IPS-18c (cell line): ENCODE results near the gene AGPAT2.

Experiments used
- H3K4me3 ChIP-seq: 2 replicates; pipeline ENCODE4 v1.7.0; 2013; ENCODE audit warnings: low read depth, mild to moderate bottlenecking, low read length, moderate library complexity; ENCODE audit not compliant: insufficient read depth
- H3K9me3 ChIP-seq: one replicate; pipeline ENCODE4 v1.6.1; 2013; ENCODE audit warnings: mild to moderate bottlenecking, low read length, moderate library complexity; ENCODE audit not compliant: control insufficient read depth, insufficient read depth

Gene AGPAT2

DNA sequence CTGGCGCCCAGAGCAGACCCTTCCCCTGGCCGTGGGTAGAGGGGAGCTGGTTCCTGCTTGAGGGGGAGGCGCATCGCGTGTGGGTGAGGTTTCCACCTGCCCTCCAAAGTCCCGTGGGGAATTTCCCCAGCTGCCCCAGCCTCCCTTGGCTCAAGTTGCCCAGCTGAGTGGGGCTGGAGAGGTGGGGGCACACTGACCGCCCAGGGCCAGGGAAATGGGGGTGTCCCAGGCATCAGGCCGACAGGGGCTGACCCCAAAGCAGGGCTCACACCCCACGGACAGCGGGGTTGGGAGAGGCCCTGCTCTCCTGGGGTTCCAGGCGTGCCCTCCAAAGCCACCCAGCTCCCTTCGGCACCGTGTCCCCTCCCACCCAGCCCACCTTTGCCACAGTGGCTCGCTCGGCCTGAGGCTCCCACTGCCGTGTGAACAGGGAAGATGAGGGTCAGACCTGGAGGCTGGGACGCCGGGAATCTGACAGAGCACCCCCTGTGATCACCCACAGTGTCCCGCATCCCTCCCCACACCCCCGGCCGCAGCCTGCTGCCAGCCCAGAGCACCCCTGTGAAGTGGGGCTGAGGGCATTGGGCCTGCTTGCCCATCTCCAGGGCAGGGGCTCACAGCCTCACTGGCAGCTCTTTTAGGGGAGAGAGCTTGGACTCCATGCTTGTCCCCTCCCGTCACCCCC, 25.5 kb downstream of the AGPAT2 start:
- Histone ChIP-seq H3K4me3 (no peak overlapping the region), H3K9me3 (no peaks in the 10 kb centered on the region)

DNA sequence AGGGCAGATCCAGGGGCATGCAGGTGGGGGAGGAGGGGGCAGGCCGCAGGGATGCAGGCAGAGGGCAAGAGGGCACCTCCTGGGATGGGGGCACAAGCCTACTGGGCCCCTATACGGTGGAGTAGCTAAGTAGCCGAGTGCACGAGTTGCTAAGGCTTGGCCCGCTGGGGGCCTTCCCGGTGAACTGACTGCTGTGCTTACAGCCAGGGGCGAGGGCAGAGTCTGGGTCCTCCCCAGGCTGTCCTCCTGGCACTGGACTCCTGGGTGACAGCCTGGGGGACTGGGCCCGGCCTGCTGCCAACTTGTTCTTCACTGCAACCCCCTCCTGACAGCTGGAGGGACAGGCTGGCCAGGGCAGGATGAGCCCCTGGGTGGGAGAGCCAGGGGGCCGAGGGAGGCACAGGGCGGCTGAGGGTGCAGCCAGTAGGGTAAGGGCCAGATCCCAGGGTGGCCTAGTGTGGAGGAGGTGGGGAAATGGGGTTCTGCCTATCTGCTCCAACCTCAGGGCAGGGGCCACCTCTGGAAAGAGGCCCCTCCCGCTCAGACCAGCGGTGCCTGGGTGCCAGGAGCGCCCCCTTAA, 26.2 kb downstream of the AGPAT2 start:
- Histone ChIP-seq H3K4me3 (no peak overlapping the region), H3K9me3 (no peaks in the 10 kb centered on the region)

DNA sequence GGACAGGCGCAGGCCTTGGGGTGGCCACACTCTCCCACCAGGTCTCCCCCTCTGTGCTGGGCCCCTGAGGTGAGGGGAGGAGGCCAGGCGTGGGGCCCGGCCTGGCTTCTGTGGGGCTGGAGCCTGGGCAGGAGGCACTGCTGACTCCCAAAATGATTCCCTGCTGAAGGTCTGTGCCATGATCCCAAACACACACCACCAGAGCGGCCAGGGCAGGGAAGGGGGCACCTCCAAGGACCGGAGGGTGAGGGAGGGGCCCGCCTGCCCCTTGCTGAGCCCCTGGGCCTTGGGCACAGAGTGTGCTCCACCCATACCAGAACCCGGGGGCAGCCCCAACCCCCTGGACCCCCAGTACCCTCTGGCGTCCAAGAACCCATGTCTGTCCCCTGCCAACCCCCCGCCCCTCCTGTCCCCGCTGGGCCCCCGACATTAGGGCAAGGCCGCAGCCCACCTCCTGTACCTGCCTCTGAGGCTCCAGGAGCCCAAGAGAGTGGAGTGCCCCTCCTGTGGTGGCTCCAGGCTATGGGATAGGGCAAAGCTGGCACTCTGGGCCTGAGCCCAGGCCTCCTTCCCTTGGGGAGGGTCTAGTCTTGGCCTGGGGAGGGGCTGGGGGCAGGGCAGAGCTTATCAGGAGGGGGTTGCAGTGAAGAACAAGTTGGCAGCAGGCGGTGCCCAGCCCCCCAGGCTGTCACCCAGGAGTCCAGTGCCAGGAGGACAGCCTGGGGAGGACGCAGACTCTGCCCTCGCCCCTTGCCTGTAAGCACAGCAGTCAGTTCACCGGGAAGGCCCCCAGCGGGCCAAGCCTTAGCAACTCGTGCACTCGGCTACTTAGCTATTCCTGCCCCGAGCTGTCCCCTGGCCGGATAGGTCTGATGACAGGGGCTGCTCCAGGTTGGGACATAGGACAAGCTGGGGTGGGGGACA, 27.1 kb downstream of the AGPAT2 start:
- H3K4me3 ChIP-seq = no peak overlapping the region
- no peaks in the 10 kb centered on the region for H3K9me3 ChIP-seq

DNA sequence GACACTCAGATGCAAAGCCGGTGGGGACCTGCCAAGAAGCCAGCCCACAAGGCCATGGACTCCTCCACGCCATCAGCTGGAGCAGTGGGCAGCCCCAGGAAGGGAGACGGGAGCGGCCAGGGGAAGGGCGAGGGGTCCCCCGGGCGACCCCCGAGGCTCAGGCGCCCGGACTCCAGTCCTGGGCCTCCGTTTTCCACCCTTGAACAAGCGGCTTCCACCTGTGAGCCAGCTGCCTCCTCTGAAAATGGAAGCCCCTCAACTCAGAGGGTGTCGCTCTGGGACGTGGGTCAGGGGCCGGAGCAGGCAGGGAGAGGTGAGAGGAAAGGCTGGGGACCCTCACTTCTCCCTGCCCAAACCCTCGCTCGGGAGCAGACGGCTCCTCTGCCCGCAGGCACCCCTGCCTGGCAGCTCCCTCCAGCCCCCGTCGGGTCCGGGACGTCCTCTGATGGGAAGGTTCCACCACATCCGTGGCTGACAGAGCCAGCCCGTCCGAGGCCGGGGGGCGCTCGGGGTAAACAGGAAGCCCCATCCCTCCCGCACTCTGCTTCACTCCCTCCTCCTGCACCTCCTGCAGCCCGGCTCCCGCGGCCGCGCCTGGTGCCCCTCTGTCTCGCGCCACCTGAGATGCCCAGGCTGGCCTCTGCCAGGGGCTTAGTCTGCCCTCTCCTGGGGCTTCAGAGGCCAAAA, 28.3 kb downstream of the AGPAT2 start:
- Histone ChIP-seq H3K4me3 (no peak overlapping the region), H3K9me3 (no peaks in the 10 kb centered on the region)

DNA sequence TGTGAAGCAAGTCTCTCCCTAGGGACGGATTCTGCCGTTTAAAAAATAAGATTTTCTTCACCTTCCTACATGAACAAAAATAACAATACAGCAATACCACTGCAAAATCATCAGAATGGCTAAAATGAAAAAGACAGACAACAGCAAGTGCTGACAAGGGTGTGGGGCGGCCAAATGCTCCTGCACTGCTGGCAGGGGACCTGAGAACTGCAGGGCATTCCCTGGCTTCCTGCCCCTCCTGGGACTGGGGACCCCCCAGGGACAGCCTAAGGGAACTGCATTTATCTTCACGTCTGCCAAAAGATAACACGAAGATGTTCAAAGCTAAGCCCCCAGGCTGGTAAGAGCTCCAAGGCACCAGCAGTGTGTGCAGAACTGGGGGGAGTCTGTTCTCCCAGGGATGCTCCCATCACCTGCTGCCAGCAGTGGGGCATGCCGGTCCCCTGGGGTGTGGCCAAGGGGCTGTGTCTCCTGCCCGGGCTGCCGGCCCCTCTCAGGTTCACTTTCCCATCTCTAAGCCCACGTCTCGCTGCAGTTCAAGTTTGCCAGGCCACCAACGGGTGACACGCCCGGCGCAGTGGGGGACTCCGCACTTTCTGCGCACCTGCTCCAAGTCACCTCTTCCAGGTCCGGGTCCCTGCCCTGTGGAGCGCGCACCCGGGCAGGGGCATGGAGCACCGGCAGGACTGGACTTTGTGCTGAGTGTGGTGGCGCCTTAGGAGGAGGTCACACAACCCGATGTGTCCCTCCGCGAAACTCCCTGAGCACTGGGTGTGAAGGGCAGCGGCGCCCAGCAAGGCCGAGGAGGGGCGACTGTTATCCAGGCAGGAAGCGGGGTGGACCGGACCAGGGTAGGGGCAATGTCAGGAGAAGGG, 29.0 kb downstream of the AGPAT2 start:
- Histone ChIP-seq H3K4me3 (no peak overlapping the region), H3K9me3 (no peaks in the 10 kb centered on the region)

DNA sequence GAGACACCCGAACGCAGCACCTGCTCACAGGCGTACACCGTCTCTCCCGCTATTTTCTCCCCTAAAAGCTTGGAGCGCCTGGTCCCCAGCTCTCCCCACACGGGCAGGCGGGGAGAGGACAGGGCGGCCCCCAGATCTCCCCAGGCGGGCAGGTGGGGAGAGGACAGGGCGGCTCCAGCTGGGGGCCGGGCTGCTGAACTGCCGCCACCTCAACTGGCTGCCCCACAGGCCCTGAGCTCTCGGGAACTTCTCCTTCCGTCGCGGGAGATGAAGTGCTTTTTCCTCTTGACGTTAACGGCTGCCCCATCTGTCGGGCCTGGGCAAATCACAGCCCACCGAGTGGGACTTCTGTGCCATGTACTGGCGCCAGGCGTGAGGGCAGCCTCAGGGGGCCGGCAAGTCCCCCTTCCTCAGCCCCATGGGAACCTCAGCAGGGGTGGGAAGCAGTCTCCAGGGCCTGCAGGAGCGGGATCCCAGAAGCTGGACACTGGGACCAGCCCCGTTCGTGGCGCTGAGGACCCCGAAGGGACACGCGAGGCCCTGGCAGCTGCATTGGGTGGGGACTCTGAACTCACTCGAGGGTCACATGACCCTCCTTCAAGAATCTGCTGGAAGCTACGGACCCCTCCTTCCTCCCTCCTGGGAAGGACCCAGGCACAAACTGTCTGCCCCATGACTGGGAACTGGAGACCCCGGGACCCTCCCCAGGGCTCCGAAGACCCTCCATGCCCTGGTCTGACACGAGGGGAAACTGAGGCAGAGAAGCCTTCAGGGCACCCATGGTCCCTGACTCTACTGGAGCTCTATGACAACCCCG, 30.3 kb downstream of the AGPAT2 start:
- Histone ChIP-seq H3K9me3 (no peaks in the 10 kb centered on the region), H3K4me3 (no peak overlapping the region)

DNA sequence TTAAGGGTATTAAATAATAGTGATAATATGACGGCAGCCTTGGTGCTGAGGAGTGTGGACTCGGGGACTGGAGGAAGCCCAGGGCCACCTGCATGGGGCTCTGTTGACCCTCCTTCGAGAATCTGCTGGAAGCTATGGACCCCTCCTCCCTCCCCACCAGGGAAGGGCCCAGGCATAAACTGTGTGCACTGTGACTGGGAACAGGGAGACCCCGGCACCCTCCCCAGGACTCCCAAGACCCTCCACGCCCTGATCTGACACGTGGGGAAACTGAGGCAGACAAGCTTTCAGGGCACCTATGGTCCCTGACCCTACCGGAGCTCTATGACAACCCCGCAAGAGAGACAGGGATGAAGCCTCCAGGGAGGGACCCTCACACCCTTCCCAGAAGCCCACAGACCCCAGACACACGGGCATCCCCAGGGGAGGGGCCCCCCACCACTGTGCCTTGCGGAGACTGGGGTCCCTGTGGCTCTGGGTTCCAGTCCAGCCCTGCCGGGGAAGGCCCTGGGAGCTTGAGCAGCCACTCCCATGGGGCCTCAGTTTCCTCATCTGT, 31.0 kb downstream of the AGPAT2 start:
- no peak overlapping the region for H3K4me3 ChIP-seq
- H3K9me3 ChIP-seq = no peaks in the 10 kb centered on the region

DNA sequence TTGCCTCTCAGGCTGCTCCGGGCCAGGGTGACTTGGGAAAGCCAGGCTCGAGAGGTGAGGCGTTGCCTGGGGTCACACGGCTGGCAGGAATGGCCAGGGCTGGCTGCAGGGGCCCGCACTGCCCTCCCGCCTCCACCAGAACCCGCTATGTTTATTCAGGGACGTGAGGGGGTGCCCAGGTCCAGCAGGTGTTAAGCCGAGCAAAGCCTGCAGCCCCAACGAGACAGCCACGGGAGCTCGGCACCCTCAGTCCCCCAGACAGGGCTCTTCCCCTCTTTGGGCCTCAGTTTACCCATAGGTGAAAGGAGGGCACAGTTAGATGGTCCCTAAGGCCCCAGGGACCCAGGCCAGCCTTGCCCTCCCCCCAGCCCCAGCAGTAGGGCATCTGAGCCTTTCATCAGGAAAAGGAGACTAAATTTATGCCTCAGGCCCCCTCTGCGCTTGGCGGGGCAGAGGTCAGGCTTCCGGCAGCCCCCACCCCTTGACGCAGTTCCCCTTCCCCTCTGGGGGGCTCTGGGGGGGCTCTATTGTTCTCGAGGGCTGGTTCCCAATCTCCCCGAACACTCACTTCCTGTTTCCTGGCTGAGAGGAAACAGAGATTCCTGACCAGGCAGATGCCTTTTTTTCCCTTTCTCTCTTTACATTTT, 31.6 kb downstream of the AGPAT2 start:
- no peaks in the 10 kb centered on the region for H3K9me3 ChIP-seq
- no peak overlapping the region for H3K4me3 ChIP-seq

DNA sequence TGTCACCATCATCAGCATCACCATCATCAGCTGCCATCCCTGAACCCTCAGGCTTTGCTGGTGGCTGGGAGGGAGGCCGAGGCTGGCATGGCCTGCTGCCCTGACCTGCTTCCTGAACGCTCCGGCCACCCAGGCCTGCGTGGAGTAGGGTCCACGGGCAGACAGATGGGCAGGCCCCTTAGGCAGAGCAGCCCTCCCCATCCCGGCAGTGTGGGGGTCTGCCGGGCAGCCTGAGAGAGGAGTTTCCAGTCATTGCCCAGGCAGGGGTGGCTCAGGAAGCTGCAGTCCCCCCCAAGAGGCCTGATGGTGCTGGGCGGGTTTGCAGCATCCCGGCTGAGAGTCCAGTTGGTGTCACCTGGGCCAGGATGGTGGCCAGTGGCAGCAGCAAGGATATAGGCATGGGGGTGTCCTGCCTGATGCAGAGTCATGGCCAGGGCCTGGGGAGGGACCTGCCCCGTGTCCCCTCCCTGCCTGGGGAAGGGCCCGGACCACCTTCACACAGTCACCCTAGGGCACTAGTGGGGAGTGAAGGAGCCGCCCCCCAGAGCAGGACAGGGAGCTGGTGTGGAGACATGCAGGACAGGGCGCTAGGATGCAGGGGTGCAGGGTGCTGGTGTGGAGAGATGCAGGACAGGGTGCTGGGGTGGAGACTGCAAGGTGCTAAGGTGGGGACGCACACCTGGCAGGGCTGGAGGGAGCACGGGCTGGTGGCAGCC, 32.3 kb downstream of the AGPAT2 start:
- no peak overlapping the region for H3K4me3 ChIP-seq

DNA sequence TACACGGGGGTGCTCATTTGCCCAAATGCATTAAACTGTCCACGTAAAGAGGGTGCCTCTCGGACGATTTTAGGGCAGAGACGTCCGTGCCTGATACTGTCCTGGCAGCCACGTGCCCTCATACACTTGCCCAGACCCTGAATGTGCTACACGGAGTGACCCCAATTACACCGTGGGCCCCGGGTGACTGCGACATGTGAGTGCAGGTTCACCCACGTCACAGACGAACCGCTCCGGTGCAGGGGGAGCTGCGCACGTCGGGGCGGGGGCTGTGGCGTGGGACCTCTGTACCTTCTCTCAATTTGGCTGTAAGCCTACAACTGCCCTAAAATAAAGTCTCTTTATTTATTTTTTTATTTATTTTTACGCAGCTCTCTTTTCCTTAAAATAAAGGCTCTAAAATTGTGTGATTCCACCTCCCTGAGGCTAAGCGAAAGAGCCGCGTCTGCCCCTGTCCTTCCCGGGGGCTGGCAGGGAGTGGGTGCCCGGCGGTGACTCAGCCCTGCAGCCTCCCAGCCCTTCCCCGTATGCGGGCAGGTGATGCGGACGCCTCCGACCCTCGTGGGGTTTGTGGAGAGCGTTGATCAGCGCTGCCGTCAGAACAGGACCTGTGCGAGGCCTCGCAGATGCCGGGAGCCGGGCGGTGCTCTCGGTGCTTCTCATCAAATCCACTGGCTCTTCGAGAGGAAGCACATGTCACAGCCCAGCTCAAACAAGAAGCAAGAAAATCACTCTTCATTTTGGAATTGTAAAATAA, 33.8 kb downstream of the AGPAT2 start:
- H3K9me3 ChIP-seq = no peaks in the 10 kb centered on the region

More for the DNA sequence above, 32.3 kb downstream of the AGPAT2 start:
- H3K9me3 ChIP-seq = no peaks in the 10 kb centered on the region

DNA sequence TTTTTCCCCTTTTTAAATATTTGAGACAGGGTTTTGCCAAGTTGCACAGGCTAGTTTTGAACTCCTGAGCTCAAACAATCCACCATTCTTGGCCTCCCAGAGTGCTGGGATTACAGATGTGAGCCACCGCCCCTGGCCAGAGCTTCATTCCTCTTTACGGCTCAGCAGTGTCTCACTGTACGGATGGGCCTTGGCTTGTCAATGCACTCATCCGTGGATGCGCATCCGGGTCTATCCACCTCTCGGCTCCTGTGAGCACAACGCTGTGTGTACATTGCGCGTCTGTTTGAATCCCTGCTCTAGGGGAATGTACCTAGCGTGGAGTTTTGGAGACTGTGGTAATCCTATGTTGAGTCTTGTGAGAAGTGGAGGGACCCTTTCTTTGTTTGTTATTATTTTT, 35.4 kb downstream of the AGPAT2 start:
- Histone ChIP-seq H3K9me3 (no peaks in the 10 kb centered on the region), H3K4me3 (no peak overlapping the region)

More for the DNA sequence above, 33.8 kb downstream of the AGPAT2 start:
- H3K4me3 ChIP-seq = no peak overlapping the region

DNA sequence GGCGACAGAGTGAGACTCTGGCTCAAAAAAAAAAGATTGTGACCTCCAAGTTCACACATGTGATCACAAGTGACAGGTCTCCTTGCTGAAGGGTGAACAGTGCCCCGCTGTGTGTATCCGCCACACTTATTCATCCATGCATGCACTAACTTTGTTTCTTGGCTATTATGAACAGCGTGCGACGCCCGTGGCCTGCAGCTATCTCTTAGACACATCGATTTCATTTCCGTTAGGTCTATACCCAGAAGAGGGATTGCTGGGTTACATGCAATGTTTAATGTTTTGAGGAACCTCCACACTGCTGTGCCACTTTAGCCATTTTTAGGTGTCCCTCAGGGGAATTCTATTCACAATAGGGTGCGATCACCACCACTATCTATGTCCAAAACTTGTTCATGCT, 36.6 kb downstream of the AGPAT2 start:
- no peak overlapping the region for H3K4me3 ChIP-seq
- H3K9me3 ChIP-seq = no peaks in the 10 kb centered on the region

DNA sequence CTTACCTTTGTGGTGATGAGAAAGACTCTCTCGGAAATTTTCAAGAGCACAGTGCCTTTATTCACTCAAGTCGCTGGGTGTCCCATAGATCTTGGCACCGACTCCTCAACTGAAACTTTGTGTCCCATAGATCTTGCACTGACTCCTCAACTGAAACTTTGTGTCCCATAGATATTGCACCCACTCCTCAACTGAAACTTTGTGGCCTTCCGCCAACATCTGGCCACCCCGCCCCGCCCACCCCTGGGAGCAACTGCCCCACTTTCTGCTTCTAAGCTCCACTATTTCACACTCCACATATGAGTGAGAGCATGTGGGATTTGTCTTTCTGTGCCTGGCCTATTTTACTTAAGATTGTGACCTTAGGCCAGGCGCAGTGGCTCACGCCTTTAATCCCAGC, 37.2 kb downstream of the AGPAT2 start:
- Histone ChIP-seq H3K9me3 (no peaks in the 10 kb centered on the region), H3K4me3 (no peak overlapping the region)

DNA sequence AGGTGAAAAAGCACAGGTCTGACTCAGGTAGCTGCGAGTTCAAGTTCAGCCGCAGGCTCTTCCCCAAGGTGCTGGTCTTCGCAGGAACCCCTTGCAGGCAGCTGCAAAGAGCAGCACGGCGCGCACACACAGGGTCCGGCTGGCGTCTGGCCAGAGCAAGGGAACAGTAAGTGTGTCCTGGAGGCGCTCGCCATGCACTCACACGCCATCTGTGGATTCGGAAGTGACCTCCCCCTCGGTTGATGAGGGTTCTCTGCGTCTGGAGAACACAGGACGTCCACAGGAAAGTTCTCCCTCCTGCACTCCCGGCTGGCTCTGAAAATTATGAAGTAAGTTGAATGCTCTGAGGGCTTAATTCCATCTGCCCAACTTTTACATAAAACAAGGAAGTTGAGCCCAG, 38.5 kb downstream of the AGPAT2 start:
- Histone ChIP-seq H3K4me3 (no peak overlapping the region), H3K9me3 (no peaks in the 10 kb centered on the region)
